GM23338 (cell line): ENCODE measurements around the gene DNAJC11. TPM values are rescaled to one million over a fixed set of nuclear protein-coding genes. Genes with fewer than 3 reads are reported as not detected.

ENCODE experiments used
- ATAC-seq: fragments of 200-7000 bp; cut with Tn5 transposase; 3 replicates; pipeline ENCODE4 v1.9.1; 2020
- DNase-seq: peaks from one replicate; pipeline ENCODE4 v3.0.0-alpha.2; 2015; ENCODE audit warnings: low spot score
- H2AFZ ChIP-seq: fragments of 200-600 bp; sonication (generic); 2 replicates; pipeline ENCODE4 v1.8.0; 2016; ENCODE audit warnings: antibody characterized with exemption, mild to moderate bottlenecking, moderate library complexity
- H3F3A ChIP-seq: fragments of 200-600 bp; sonication (generic); replicated peaks from 2 replicates; pipeline ENCODE4 v1.8.0; 2017; ENCODE audit warnings: antibody characterized with exemption, mixed run types, low read depth
- H3K27ac ChIP-seq: fragments of 200-600 bp; sonication (generic); 2 replicates; pipeline ENCODE4 v1.6.1; 2016; ENCODE audit warnings: low read depth
- H3K27me3 ChIP-seq: fragments of 200-600 bp; sonication (generic); 2 replicates; pipeline ENCODE4 v1.8.0; 2016; ENCODE audit warnings: mild to moderate bottlenecking, mixed run types, moderate library complexity; ENCODE audit not compliant: insufficient read depth
- H3K36me3 ChIP-seq: fragments of 200-600 bp; sonication (generic); 2 replicates; pipeline ENCODE4 v1.8.0; 2016; ENCODE audit warnings: mild to moderate bottlenecking; ENCODE audit not compliant: insufficient read depth
- H3K4me1 ChIP-seq: fragments of 200-600 bp; sonication (generic); 2 replicates; pipeline ENCODE4 v1.8.0; 2016; ENCODE audit warnings: mild to moderate bottlenecking, moderate library complexity; ENCODE audit not compliant: insufficient read depth
- H3K4me2 ChIP-seq: fragments of 200-600 bp; sonication (generic); 2 replicates; pipeline ENCODE4 v1.7.1; 2017; ENCODE audit warnings: mixed run types
- H3K4me3 ChIP-seq: fragments of 200-600 bp; sonication (generic); 2 replicates; pipeline ENCODE4 v1.6.1; 2016; ENCODE audit warnings: mixed run types
- H3K79me2 ChIP-seq: fragments of 200-600 bp; sonication (generic); replicated peaks from 2 replicates; pipeline ENCODE4 v1.8.0; 2017; ENCODE audit warnings: mild to moderate bottlenecking; ENCODE audit not compliant: insufficient read depth
- H3K9me2 ChIP-seq: fragments of 200-600 bp; sonication (generic); 2 replicates; pipeline ENCODE4 v1.8.0; 2017; ENCODE audit not compliant: insufficient read depth
- H4K20me1 ChIP-seq: fragments of 200-600 bp; sonication (generic); replicated peaks from 2 replicates; pipeline ENCODE4 v1.8.0; 2017; ENCODE audit warnings: mild to moderate bottlenecking; ENCODE audit not compliant: insufficient read depth
- H3K27ac Mint-ChIP-seq: 2 replicates; pipeline ENCODE4 v1.8.0; 2020; ENCODE audit warnings: inconsistent platforms, mild to moderate bottlenecking, moderate library complexity, mixed read lengths
- H3K27me3 Mint-ChIP-seq: 3 replicates; pipeline ENCODE4 v1.8.0; 2022; ENCODE audit warnings: low read depth, mild to moderate bottlenecking, moderate library complexity, mixed read lengths, inconsistent platforms; ENCODE audit not compliant: insufficient read depth, poor library complexity
- H3K36me3 Mint-ChIP-seq: 3 replicates; pipeline ENCODE4 v1.8.0; 2021; ENCODE audit warnings: low read depth, mild to moderate bottlenecking, inconsistent platforms, moderate library complexity, mixed read lengths
- H3K4me1 Mint-ChIP-seq: 3 replicates; pipeline ENCODE4 v1.8.0; 2020; ENCODE audit warnings: mild to moderate bottlenecking, inconsistent platforms, mixed read lengths
- H3K4me3 Mint-ChIP-seq: 3 replicates; pipeline ENCODE4 v1.8.0; 2021; ENCODE audit warnings: moderate library complexity, mild to moderate bottlenecking, inconsistent platforms, mixed read lengths
- H3K9me3 Mint-ChIP-seq: 3 replicates; pipeline ENCODE4 v1.8.0; 2020; ENCODE audit warnings: moderate library complexity, mild to moderate bottlenecking, inconsistent platforms, mixed read lengths
- CTCF ChIP-seq, 2 experiments: fragments of 200-600 bp in 1 of 2; sonication (generic) in 1 of 2; conservative IDR thresholded peaks; 2 replicates each; pipeline versions ENCODE4 v1.5.1 to v1.6.1; 2016 to 2017; ENCODE audit warnings: antibody characterized with exemption in 2 of 2, low read depth in 2 of 2, mild to moderate bottlenecking in 2 of 2, moderate library complexity in 1 of 2
- EZH2 ChIP-seq: fragments of 200-600 bp; sonication (generic); IDR thresholded peaks from one replicate; pipeline ENCODE4 v1.8.0; 2017; ENCODE audit warnings: antibody characterized with exemption, mild to moderate bottlenecking, low read depth; ENCODE audit not compliant: unreplicated experiment
- NANOG ChIP-seq: IDR thresholded peaks from 2 replicates; pipeline ENCODE4 v1.6.1; 2016; ENCODE audit warnings: antibody characterized with exemption, borderline replicate concordance
- POLR2AphosphoS5 ChIP-seq: IDR thresholded peaks from 2 replicates; pipeline ENCODE4 v1.6.1; 2016; ENCODE audit warnings: antibody characterized with exemption, low read depth
- ZNF331 ChIP-seq: fragments of 250-450 bp; sonication (Bioruptor Pico); IDR thresholded peaks from 2 replicates; pipeline ENCODE4 v1.5.0; 2020; ENCODE audit warnings: low read depth, mild to moderate bottlenecking, moderate library complexity
- polyA plus RNA-seq: library from polyadenylated mRNA; unstranded; fragments of >200 nt; fragmentation: Nextera tagmentation; extraction: Ambion mirVana; gene quantifications from 2 replicates; pipeline ENCODE4 v1.2.1, GENCODE V29; 2016
- total RNA-seq: library from RNA; depleted of rRNA; stranded (reverse); fragments of >200 nt; shearing (Covaris generic); gene quantifications from 2 replicates; pipeline ENCODE4 v1.2.3, GENCODE V29; 2014

The DNAJC11 gene
- total and polyA plus RNA-seq, 2 experiments from 2014 or later = 48.4 to 67.2 TPM

- H3K4me3 ChIP-seq = peak overlapping the region; percentile 98
- H4K20me1 ChIP-seq = peaks cover 22% of the 10 kb centered on the region
- peak overlapping the region; percentile 73 for H3K4me3 Mint-ChIP-seq
- peak overlapping the region; percentile 81 for H3K4me2 ChIP-seq
- H3K36me3 Mint-ChIP-seq = peaks cover 24% of the 10 kb centered on the region; the same call in 2 of the 3 replicates
- H3K9me3 Mint-ChIP-seq = no peaks in the 10 kb centered on the region
- peaks cover 36% of the 10 kb centered on the region for H3K79me2 ChIP-seq
- H3K9me2 ChIP-seq = no peaks in the 10 kb centered on the region
- no peaks in the 10 kb centered on the region for H3K36me3 ChIP-seq
- H3K27me3 Mint-ChIP-seq = peaks cover 20% of the 10 kb centered on the region
- TF ChIP-seq ZNF331 (CRISPR knock-in tag) = no peak
- no peak for TF ChIP-seq EZH2
- TF ChIP-seq NANOG = no peak
- H3F3A ChIP-seq = peaks cover 10% of the 10 kb centered on the region; the same call in 1 of the 2 replicates
- ATAC-seq = peak; percentile 8
- H3K27ac Mint-ChIP-seq = peak overlapping the region; percentile 97
- peaks cover 9% of the 10 kb centered on the region for H3K4me1 ChIP-seq
- H3K27ac ChIP-seq = peak overlapping the region; percentile 94
- peak; percentile 64 for DNase-seq
- H3K27me3 ChIP-seq = peaks cover 5% of the 10 kb centered on the region; the same call in 1 of the 2 replicates
- H2AFZ ChIP-seq = peak overlapping the region; percentile 1; the same call in 1 of the 2 replicates
- H3K4me1 Mint-ChIP-seq = peaks cover 20% of the 10 kb centered on the region
Measured at GRCh38 chr1:6603238-6603914, 98.2 kb downstream of the DNAJC11 start.

GRCh38 chr1:6602669-6603237 is 98.9 kb downstream of the DNAJC11 start, which contains the start of gene KLHL21:
TSS of gene KLHL21 (minus strand) at chr1:6602869. CDS start at chr1:6602817, 52 bp downstream.
- Histone ChIP-seq H3K79me2 (peaks cover 42% of the 10 kb centered on the region), H3K36me3 (no peaks in the 10 kb centered on the region; the same call in 1 of the 2 replicates), H3K9me2 (no peaks in the 10 kb centered on the region), H3K4me3 (peak within 1 kb of the TSS; percentile 98), H3F3A (peaks cover 10% of the 10 kb centered on the region; the same call in 1 of the 2 replicates), H3K27ac (peak within 1 kb of the TSS; percentile 94), H3K4me1 (peaks cover 9% of the 10 kb centered on the region), H3K27me3 (peaks cover 5% of the 10 kb centered on the region; the same call in 1 of the 2 replicates), H2AFZ (peak within 1 kb of the TSS; percentile 1; the same call in 1 of the 2 replicates), H4K20me1 (peaks cover 22% of the 10 kb centered on the region), H3K4me2 (peak within 1 kb of the TSS; percentile 81)
- Mint-ChIP-seq H3K27ac (peak within 1 kb of the TSS; percentile 97), H3K4me3 (peak within 1 kb of the TSS; percentile 91), H3K4me1 (peaks cover 20% of the 10 kb centered on the region), H3K36me3 (peaks cover 28% of the 10 kb centered on the region; the same call in 2 of the 3 replicates), H3K9me3 (no peaks in the 10 kb centered on the region), H3K27me3 (peaks cover 20% of the 10 kb centered on the region)
- ATAC-seq = peak; percentile 50
- peak; percentile 86 for DNase-seq
- TF ChIP-seq CTCF (conservative IDR thresholded peaks at IDR 0.05; ENCODE audit: low read depth in 2 of 2) (no peak), POLR2AphosphoS5 (peak; percentile 95)
